Bone marrow (tissue), 2 donors: ENCODE results near the gene ANKRD49.

Source experiments
- DNase-seq, 2 donors: peaks; one replicate each; lab custom pipeline; 2025; lab: John Stamatoyannopoulos, UW

ANKRD49 gene

DNA sequence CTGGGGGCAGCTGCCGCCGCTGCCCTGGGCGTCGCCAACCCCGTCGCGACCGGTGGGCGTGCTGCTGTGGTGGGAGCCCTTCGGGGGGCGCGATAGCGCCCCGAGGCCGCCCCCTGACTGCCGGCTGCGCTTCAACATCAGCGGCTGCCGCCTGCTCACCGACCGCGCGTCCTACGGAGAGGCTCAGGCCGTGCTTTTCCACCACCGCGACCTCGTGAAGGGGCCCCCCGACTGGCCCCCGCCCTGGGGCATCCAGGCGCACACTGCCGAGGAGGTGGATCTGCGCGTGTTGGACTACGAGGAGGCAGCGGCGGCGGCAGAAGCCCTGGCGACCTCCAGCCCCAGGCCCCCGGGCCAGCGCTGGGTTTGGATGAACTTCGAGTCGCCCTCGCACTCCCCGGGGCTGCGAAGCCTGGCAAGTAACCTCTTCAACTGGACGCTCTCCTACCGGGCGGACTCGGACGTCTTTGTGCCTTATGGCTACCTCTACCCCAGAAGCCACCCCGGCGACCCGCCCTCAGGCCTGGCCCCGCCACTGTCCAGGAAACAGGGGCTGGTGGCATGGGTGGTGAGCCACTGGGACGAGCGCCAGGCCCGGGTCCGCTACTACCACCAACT is 51.0 kb downstream of the ANKRD49 start:
- DNase-seq: no peak

- DNase-seq: no peak
Observed at GRCh38 chr11:94545264-94546161, 51.7 kb downstream of the ANKRD49 start.

- DNase-seq: no peak
Observed at GRCh38 chr11:94546162-94546470, 52.3 kb downstream of the ANKRD49 start.

DNA sequence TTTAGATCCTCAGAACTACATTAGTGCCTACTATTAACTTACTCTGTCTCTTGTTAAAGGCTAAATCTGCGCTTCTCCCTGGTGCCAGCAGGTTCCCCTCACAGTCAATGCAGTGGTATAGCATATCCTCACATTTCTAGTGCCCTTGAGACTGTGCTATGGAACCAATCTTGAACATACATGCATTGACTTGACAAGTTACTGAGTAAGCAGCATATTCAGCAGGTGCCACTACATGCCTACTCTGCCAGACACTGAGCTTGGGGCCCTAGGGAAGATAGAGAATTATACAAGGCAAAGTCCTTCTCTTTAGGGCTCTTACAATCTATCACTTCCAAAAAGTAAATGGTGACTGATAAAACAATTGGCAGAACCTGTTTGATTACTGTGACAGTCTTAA is 53.1 kb downstream of the ANKRD49 start:
- no peak for DNase-seq

- DNase-seq: no peak
Observed at GRCh38 chr11:94549146-94549545, 55.4 kb downstream of the ANKRD49 start.
